ENCODE data around the gene TMEM115.
"Not testable (repeated sequence)": the region's sequence is repeated elsewhere in the genome, so short reads cannot be mapped to it uniquely, and the experiment has no call there.

TMEM115 gene

GRCh38 chr3:50314342-50314741 is 45.0 kb downstream of the TMEM115 start:
- DNase-seq, result no peak

- DNase-seq, result not testable (repeated sequence)
Observed at GRCh38 chr3:50312041-50312440, 47.3 kb downstream of the TMEM115 start.

Measured in NCI-H2081 treated with DMSO at 0.1 percent for 48 hours (cell line).